NOMO-1 treated with dmso at 0.1 percent for 144 hours (cell line): ENCODE measurements around the gene MYH13.

ENCODE experiments used
- DNase-seq: peaks from one replicate; lab custom pipeline; 2025; ENCODE audit not compliant: unreplicated experiment; lab: John Stamatoyannopoulos, UW

MYH13 gene

DNA sequence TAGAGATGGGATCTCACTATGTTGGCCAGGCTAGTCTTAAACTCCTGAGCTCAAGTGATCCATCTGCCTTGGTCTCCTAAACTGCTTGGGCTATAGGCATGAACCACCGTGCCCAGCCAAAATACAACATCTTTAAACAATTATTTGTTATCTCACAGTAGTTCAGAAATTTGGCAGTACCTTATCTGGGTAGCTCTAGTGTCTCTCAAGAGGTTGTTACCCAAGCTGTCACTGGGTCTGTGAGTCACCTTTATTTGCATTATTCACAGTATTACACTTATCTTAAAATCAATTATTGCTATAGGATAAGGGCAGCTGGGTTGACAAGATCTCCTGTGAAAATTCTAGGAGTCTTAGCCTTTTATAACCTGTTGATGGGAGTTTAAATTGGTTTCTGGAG lies 110.4 kb downstream of the MYH13 start:
- no peak for DNase-seq

DNA sequence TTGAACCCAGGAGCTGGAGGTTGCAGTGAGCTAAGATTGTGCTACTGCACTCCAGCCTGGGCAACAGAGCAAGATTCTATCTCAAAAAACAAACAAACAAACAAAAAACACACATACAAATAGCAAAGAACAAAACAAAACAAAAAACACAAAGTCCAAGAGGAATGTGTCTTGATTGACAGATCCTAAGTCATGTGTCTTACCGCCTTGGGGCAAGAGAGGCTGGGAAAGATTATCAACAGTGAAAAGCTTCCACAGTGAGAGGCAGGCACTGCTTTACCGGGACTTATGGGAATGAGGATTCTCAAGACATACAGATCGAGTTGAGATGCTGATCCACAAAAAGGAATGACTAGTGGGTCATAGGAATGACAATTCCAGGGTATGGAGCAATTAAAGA lies 111.7 kb downstream of the MYH13 start:
- DNase-seq: no peak

GRCh38 chr17:10251212-10251948 lies 121.4 kb downstream of the MYH13 start:
- DNase-seq: no peak
